Hematopoietic multipotent progenitor cell treated with erythropoietin and hydrocortisone succinate and interleukin-3 and kit ligand, for 6 days (in vitro differentiated cells): ENCODE results near the gene TMEM106C.

Experiments used
- DNase-seq: peaks from one replicate; pipeline ENCODE4 v3.0.0-alpha.2; 2015

TMEM106C gene

GRCh38 chr12:47980197-47980596 lies 16.8 kb downstream of the TMEM106C start:
- no peak for DNase-seq

GRCh38 chr12:47980779-47981495 lies 17.5 kb downstream of the TMEM106C start:
- no peak for DNase-seq

GRCh38 chr12:47981496-47982260 lies 18.3 kb downstream of the TMEM106C start:
- no peak for DNase-seq

- DNase-seq: no peak
These were observed 18.9 kb downstream of the TMEM106C start for GRCh38 chr12:47982311-47982710.

GRCh38 chr12:47982770-47983169 lies 19.4 kb downstream of the TMEM106C start:
- no peak for DNase-seq

- DNase-seq: no peak
These were observed 20.2 kb downstream of the TMEM106C start for GRCh38 chr12:47983541-47984115.

GRCh38 chr12:47984331-47984801 lies 21.0 kb downstream of the TMEM106C start:
- no peak for DNase-seq

GRCh38 chr12:47985596-47986290 lies 22.3 kb downstream of the TMEM106C start:
- no peak for DNase-seq

GRCh38 chr12:47986291-47986660 lies 22.9 kb downstream of the TMEM106C start:
- no peak for DNase-seq

GRCh38 chr12:47986832-47987231 lies 23.4 kb downstream of the TMEM106C start:
- DNase-seq: no peak

- no peak for DNase-seq
These were observed 24.1 kb downstream of the TMEM106C start for GRCh38 chr12:47987411-47988072.

- no peak for DNase-seq
These were observed 25.0 kb downstream of the TMEM106C start for GRCh38 chr12:47988073-47989022.

GRCh38 chr12:47989023-47989417 lies 25.6 kb downstream of the TMEM106C start:
- no peak for DNase-seq

- DNase-seq: no peak
These were observed 26.3 kb downstream of the TMEM106C start for GRCh38 chr12:47989666-47990065.

GRCh38 chr12:47990351-47991105 lies 27.1 kb downstream of the TMEM106C start:
- DNase-seq: peak; percentile 39

- no peak for DNase-seq
These were observed 28.0 kb downstream of the TMEM106C start for GRCh38 chr12:47991106-47992061.

- DNase-seq: no peak
These were observed 29.4 kb downstream of the TMEM106C start for GRCh38 chr12:47992776-47993175.

GRCh38 chr12:47993491-47993890 lies 30.1 kb downstream of the TMEM106C start:
- DNase-seq: no peak

- DNase-seq: no peak
These were observed 32.6 kb downstream of the TMEM106C start for GRCh38 chr12:47995981-47996401.

- DNase-seq: no peak
These were observed 33.9 kb downstream of the TMEM106C start for GRCh38 chr12:47997321-47997720.
